ENCODE results near the gene RSL24D1. TPM values are rescaled to one million over a fixed set of nuclear protein-coding genes. Genes with fewer than 3 reads are reported as not detected.

Gene RSL24D1
- total RNA-seq, 4 donors from 2014 or later, result 50.1 to 103 (median 83.9) TPM

GRCh38 chr15:55230953-55231352 lies 34.2 kb upstream of the RSL24D1 start:
- ATAC-seq, result no peak

DNA sequence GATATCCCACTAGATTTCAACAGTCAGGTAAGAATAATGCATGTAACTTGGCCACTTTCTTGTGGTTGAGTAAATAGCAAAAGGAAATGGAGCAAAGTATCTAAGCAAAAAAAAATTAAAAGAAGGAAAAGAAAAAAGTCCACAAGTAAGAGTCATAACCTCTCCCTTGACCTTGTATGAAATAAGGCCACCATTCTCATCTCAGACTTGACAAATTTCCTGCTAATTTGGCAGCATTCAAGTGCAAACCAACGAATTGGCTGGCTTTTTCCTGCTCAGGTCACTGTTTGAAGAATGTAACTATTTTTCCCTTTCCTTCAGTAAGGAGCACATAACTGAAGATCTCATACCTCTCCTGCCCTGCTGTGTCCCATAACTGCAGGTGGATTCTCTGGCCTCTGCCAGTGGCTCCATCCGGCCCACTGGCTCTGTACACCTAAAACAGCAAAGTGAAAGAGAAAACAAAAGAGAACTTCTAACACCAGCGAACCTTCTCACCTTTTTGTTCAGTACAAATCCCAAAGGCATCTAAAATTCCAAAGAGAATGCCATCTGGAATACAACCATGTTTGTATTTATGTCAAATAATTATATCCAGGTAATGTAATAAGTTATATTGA lies 33.4 kb upstream of the RSL24D1 start:
- no peak for ATAC-seq
- Histone ChIP-seq H3K36me3 (peaks cover 0 to 62% of the 10 kb centered on the region in 2 donors), H3K27me3 (no peaks in the 10 kb centered on the region), H3K4me1 (no peaks in the 10 kb centered on the region), H3K9me3 (no peaks in the 10 kb centered on the region), H3K4me3 (no peak overlapping the region), H3K27ac (no peak overlapping the region)
- 64 to 68% methylated on average over 3 of the region's 3 CpGs for WGBS, 2 donors (ENCODE audit: low coverage in 1 of 2)
- TF ChIP-seq EP300 (IDR thresholded peaks at IDR 0.05), result no peak
- TF ChIP-seq CTCF (IDR thresholded peaks at IDR 0.05), result no peak
- no peak for TF ChIP-seq POLR2A (IDR thresholded peaks at IDR 0.05)
- TF ChIP-seq POLR2AphosphoS5 (IDR thresholded peaks at IDR 0.05), result no peak

More at GRCh38 chr15:55230953-55231352, 34.2 kb upstream of the RSL24D1 start:
- Histone ChIP-seq H3K4me3 (no peak overlapping the region), H3K9me3 (no peaks in the 10 kb centered on the region), H3K4me1 (no peaks in the 10 kb centered on the region), H3K27me3 (no peaks in the 10 kb centered on the region), H3K27ac (no peak overlapping the region), H3K36me3 (peaks cover 0 to 56% of the 10 kb centered on the region in 2 donors)
- TF ChIP-seq EP300 (IDR thresholded peaks at IDR 0.05), result no peak
- no peak for TF ChIP-seq CTCF (IDR thresholded peaks at IDR 0.05)
- TF ChIP-seq POLR2AphosphoS5 (IDR thresholded peaks at IDR 0.05), result no peak
- TF ChIP-seq POLR2A (IDR thresholded peaks at IDR 0.05), result no peak
- WGBS, 2 donors (ENCODE audit: low coverage in 1 of 2), result 100% methylated on average over 1 of the region's 1 CpG; no CpG with 5 or more reads in 1 of the 2 donors

DNA sequence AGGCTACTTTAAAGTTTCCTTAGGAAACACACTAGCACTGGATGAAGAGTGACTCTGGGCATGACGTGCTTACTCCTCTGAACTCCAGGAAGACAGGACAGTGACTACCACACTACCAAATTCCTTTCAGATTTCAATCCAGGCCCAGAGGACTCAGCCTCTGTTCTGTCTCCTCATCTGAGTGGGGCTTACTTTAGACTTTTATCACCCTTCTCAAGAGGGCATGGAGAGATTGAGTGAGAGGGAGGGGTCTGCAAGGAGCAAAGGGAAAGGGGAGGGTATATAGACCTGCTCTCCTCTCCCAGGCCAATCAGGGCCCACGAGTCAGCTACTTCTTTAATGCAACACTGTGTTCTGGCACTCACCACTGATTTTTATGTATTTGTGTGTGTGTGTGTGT lies 29.4 kb upstream of the RSL24D1 start:
- Histone ChIP-seq H3K4me3 (no peak overlapping the region), H3K36me3 (peaks cover 0 to 77% of the 10 kb centered on the region in 2 donors), H3K27me3 (no peaks in the 10 kb centered on the region), H3K9me3 (no peaks in the 10 kb centered on the region), H3K27ac (no peak overlapping the region), H3K4me1 (no peaks in the 10 kb centered on the region)
- no peak for ATAC-seq
- 65 to 87% methylated on average over 2 of the region's 2 CpGs for WGBS, 2 donors (ENCODE audit: low coverage in 1 of 2)
- no peak for TF ChIP-seq CTCF (IDR thresholded peaks at IDR 0.05)

GRCh38 chr15:55224892-55225291 lies 28.2 kb upstream of the RSL24D1 start:
- Histone ChIP-seq H3K9me3 (no peaks in the 10 kb centered on the region), H3K27ac (no peak overlapping the region), H3K4me3 (no peak overlapping the region), H3K36me3 (peaks cover 0 to 81% of the 10 kb centered on the region in 2 donors), H3K27me3 (no peaks in the 10 kb centered on the region), H3K4me1 (no peaks in the 10 kb centered on the region)
- TF ChIP-seq EP300 (IDR thresholded peaks at IDR 0.05) (no peak), CTCF (IDR thresholded peaks at IDR 0.05) (no peak), POLR2A (IDR thresholded peaks at IDR 0.05) (no peak), POLR2AphosphoS5 (IDR thresholded peaks at IDR 0.05) (no peak)
- ATAC-seq, result no peak

GRCh38 chr15:55222588-55222987 lies 25.8 kb upstream of the RSL24D1 start:
- peaks cover 0 to 64% of the 10 kb centered on the region in 2 donors for H3K36me3 ChIP-seq
- H3K4me1 ChIP-seq, result peaks cover 0 to 7% (median 0%) of the 10 kb centered on the region in 3 donors
- ATAC-seq, result no peak
- H3K4me3 ChIP-seq, result no peak overlapping the region
- H3K27me3 ChIP-seq, result no peaks in the 10 kb centered on the region
- no peaks in the 10 kb centered on the region for H3K9me3 ChIP-seq
- TF ChIP-seq POLR2A (IDR thresholded peaks at IDR 0.05) (no peak), POLR2AphosphoS5 (IDR thresholded peaks at IDR 0.05) (no peak), CTCF (IDR thresholded peaks at IDR 0.05) (no peak), EP300 (IDR thresholded peaks at IDR 0.05) (no peak)
- no peak overlapping the region for H3K27ac ChIP-seq
